Left ventricle myocardium superior (tissue), 1 donor: Measurements from ENCODE around the gene CPSF6. TPM values are rescaled to one million over a fixed set of nuclear protein-coding genes. Genes with fewer than 3 reads are reported as not detected.
"Not testable (repeated sequence)": the region's sequence is repeated elsewhere in the genome, so short reads cannot be mapped to it uniquely, and the experiment has no call there.

Experiments used
- ATAC-seq: fragments of 200-7000 bp; cut with Tn5 transposase; one replicate; pipeline ENCODE4 v1.9.1; 2020; ENCODE audit warnings: mild to moderate bottlenecking, moderate library complexity
- DNase-seq: peaks from one replicate; pipeline ENCODE4 v3.0.0-alpha.2; 2020
- intact Hi-C: fragments of 100-400 bp; cut with micrococcal nuclease; formaldehyde crosslinking; loops from one replicate; pipeline ENCODE4 v1.11.0; 2022
- microRNA-seq: library from miRNA; unstranded; fragments of <30 nt; microRNA quantifications from one replicate; pipeline ENCODE4 v1.2.0, GENCODE V29; 2020; ENCODE audit warnings: borderline number of aligned reads
- total RNA-seq: library from RNA; stranded (reverse); fragmentation: NEBNext Ultra II Directional; extraction: Animal tissue kit (Norgen Biotek cat#: 25700); gene quantifications from one replicate; pipeline ENCODE4 v1.2.1, GENCODE V29; 2021
- donor health status: DM: no; HTN: yes; CAD: no; lungs with severe emphysema.

The CPSF6 gene
- total RNA-seq, 1 donor from 2014 or later, result 30.9 TPM

- ATAC-seq, result no peak
- no peak for DNase-seq
- intact Hi-C loops, result no loop called here
Measured at GRCh38 chr12:69313209-69313608, 73.8 kb downstream of the CPSF6 start.

- ATAC-seq, DNase-seq, intact Hi-C loops: not testable (repeated sequence)
Measured at GRCh38 chr12:69316784-69317183, 77.4 kb downstream of the CPSF6 start.

GRCh38 chr12:69317233-69317632, 77.9 kb downstream of the CPSF6 start:
- DNase-seq, result not testable (repeated sequence)

GRCh38 chr12:69318225-69318624, 78.9 kb downstream of the CPSF6 start:
- intact Hi-C loops, result no loop called here
- DNase-seq (no peak), ATAC-seq (no peak)

More at GRCh38 chr12:69317233-69317632, 77.9 kb downstream of the CPSF6 start:
- ATAC-seq, intact Hi-C loops: not testable (repeated sequence)

GRCh38 chr12:69321351-69321750, 82.0 kb downstream of the CPSF6 start:
- no peak for DNase-seq

More at GRCh38 chr12:69321351-69321750, 82.0 kb downstream of the CPSF6 start:
- intact Hi-C loops, result no loop called here
- ATAC-seq, result no peak

Small RNA genes lying within 50 kb of the gene (microRNA-seq; reads per million reads assigned to microRNA genes)
- gene MIR1279, result not detected

Other genes with a start within 250 kb of the CPSF6 start
- gene LYZ, start 108.8 kb downstream of the CPSF6 start, total RNA-seq, result 51.1 TPM
- gene YEATS4, start 120.2 kb downstream of the CPSF6 start, total RNA-seq, result 12.8 TPM
- 25.2 TPM for gene FRS2, start 230.8 kb downstream of the CPSF6 start, total RNA-seq